Caco-2 (cell line): ENCODE results near the gene TAS2R41. TPM values are rescaled to one million over a fixed set of nuclear protein-coding genes. Genes with fewer than 3 reads are reported as not detected.

Experiments
- BruUV-seq: library from RNA; stranded (reverse); fragments of 400-500 nt; replicated peaks from 2 replicates; lab custom pipeline; 2021; lab: Mats Ljungman, UMichigan
- CTCF ChIA-PET: fragments of 300-600 bp; sonication (Branson Sonifier 250); formaldehyde crosslinking; loops from one replicate; lab custom pipeline; 2022; ENCODE audit warnings: antibody characterized with exemption; lab: Charles Lee
- POLR2A ChIA-PET: fragments of 300-600 bp; sonication (Branson Sonifier 250); formaldehyde crosslinking; loops from one replicate; lab custom pipeline; 2022; ENCODE audit warnings: antibody characterized with exemption; lab: Charles Lee
- DNase-seq, 2 experiments: peaks; one replicate each; pipeline versions ENCODE4 v3.0.0 to v3.0.0-alpha.2; 2020 to 2022
- H3K27me3 ChIP-seq: replicated peaks from 2 replicates; pipeline ENCODE4 v1.6.0; 2011; ENCODE audit warnings: low read length; ENCODE audit not compliant: control insufficient read depth, insufficient read depth
- H3K36me3 ChIP-seq: 2 replicates; pipeline ENCODE4 v1.5.1; 2011; ENCODE audit warnings: low read length; ENCODE audit not compliant: control insufficient read depth, insufficient read depth
- H3K4me1 ChIP-seq: fragments of 250-450 bp; sonication (Bioruptor Pico); 2 replicates; pipeline ENCODE4 v1.5.1; 2020; ENCODE audit warnings: mild to moderate bottlenecking
- H3K4me3 ChIP-seq: 2 replicates; pipeline ENCODE4 v1.5.1; 2011; ENCODE audit warnings: low read depth, mild to moderate bottlenecking, control low read depth, low read length
- H3K9me3 ChIP-seq: fragments of 250-450 bp; sonication (Bioruptor Pico); 2 replicates; pipeline ENCODE4 v1.5.1; 2020; ENCODE audit warnings: mild to moderate bottlenecking, moderate library complexity
- H3K27ac Mint-ChIP-seq: one replicate; pipeline ENCODE4 v1.8.0; 2022; ENCODE audit warnings: mixed read lengths; ENCODE audit not compliant: unreplicated experiment
- H3K27me3 Mint-ChIP-seq: one replicate; pipeline ENCODE4 v1.8.0; 2022; ENCODE audit warnings: mixed read lengths; ENCODE audit not compliant: insufficient read depth, unreplicated experiment
- H3K36me3 Mint-ChIP-seq: one replicate; pipeline ENCODE4 v1.8.0; 2022; ENCODE audit warnings: mild to moderate bottlenecking, mixed read lengths; ENCODE audit not compliant: insufficient read depth, unreplicated experiment
- H3K4me1 Mint-ChIP-seq: one replicate; pipeline ENCODE4 v1.8.0; 2022; ENCODE audit warnings: low read depth, mixed read lengths; ENCODE audit not compliant: unreplicated experiment
- H3K4me3 Mint-ChIP-seq: one replicate; pipeline ENCODE4 v1.8.0; 2022; ENCODE audit warnings: mild to moderate bottlenecking, moderate library complexity, mixed read lengths; ENCODE audit not compliant: unreplicated experiment
- H3K9me3 Mint-ChIP-seq: one replicate; pipeline ENCODE4 v1.8.0; 2022; ENCODE audit warnings: mixed read lengths; ENCODE audit not compliant: unreplicated experiment
- intact Hi-C: fragments of 100-400 bp; cut with micrococcal nuclease; formaldehyde crosslinking; loops from one replicate; pipeline ENCODE4 v1.10.0; 2022; ENCODE audit not compliant: unreplicated experiment
- total RNA-seq: library from RNA; stranded (reverse); gene quantifications from 2 replicates; pipeline ENCODE4 v1.2.3, GENCODE V29; 2022
- TF ChIP-seq, protein P1 (sequence below), 2 experiments: fragments of 200-600 bp in 1 of 2; IDR thresholded peaks; 1 replicate in 1 of 2; 2 replicates in 1 of 2; pipeline versions ENCODE4 v1.5.1 to v1.8.0; 2011 to 2022; ENCODE audit warnings: antibody characterized with exemption in 1 of 2, control low read depth in 1 of 2, inconsistent platforms in 1 of 2, low read depth in 1 of 2, low read length in 1 of 2, mild to moderate bottlenecking in 1 of 2, moderate library complexity in 1 of 2; ENCODE audit not compliant: insufficient read depth in 1 of 2, severe bottlenecking in 1 of 2, unreplicated experiment in 1 of 2

The TAS2R41 gene
- total RNA-seq, 1 experiment from 2014 or later = not detected

- H3K36me3 Mint-ChIP-seq = no peaks in the 10 kb centered on the region
- no peak overlapping the region for H3K27ac Mint-ChIP-seq
- H3K4me3 Mint-ChIP-seq = no peak overlapping the region
- H3K27me3 ChIP-seq = no peaks in the 10 kb centered on the region
- no peak for DNase-seq
- H3K9me3 ChIP-seq = no peaks in the 10 kb centered on the region
- no peaks in the 10 kb centered on the region for H3K27me3 Mint-ChIP-seq
- TF ChIP-seq, protein P1, sequence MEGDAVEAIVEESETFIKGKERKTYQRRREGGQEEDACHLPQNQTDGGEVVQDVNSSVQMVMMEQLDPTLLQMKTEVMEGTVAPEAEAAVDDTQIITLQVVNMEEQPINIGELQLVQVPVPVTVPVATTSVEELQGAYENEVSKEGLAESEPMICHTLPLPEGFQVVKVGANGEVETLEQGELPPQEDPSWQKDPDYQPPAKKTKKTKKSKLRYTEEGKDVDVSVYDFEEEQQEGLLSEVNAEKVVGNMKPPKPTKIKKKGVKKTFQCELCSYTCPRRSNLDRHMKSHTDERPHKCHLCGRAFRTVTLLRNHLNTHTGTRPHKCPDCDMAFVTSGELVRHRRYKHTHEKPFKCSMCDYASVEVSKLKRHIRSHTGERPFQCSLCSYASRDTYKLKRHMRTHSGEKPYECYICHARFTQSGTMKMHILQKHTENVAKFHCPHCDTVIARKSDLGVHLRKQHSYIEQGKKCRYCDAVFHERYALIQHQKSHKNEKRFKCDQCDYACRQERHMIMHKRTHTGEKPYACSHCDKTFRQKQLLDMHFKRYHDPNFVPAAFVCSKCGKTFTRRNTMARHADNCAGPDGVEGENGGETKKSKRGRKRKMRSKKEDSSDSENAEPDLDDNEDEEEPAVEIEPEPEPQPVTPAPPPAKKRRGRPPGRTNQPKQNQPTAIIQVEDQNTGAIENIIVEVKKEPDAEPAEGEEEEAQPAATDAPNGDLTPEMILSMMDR (IDR thresholded peaks at IDR 0.05; ENCODE audit: insufficient read depth in 1 of 2, low read depth in 1 of 2, low read length in 1 of 2, severe bottlenecking in 1 of 2, unreplicated experiment in 1 of 2) = no peak
- no peak overlapping the region for H3K4me3 ChIP-seq
- no TSS peak for BruUV-seq
- no peaks in the 10 kb centered on the region for H3K9me3 Mint-ChIP-seq
- intact Hi-C loops = no loop called here
- H3K4me1 ChIP-seq = 0 out of 2 replicates have a peak, but pooled peaks cover 9% of the 10 kb centered on the region
- ChIA-PET POLR2A (no interaction called here), CTCF (no interaction called here)
- no peaks in the 10 kb centered on the region for H3K36me3 ChIP-seq
- H3K4me1 Mint-ChIP-seq = no peaks in the 10 kb centered on the region
Observed at GRCh38 chr7:143451122-143451521, 26.6 kb upstream of the TAS2R41 start.

GRCh38 chr7:143451746-143452145 lies 25.9 kb upstream of the TAS2R41 start:
- Histone ChIP-seq H3K9me3 (no peaks in the 10 kb centered on the region), H3K4me3 (no peak overlapping the region), H3K27me3 (no peaks in the 10 kb centered on the region), H3K36me3 (no peaks in the 10 kb centered on the region), H3K4me1 (0 out of 2 replicates have a peak, but pooled peaks cover 9% of the 10 kb centered on the region)
- Mint-ChIP-seq H3K27ac (no peak overlapping the region), H3K27me3 (no peaks in the 10 kb centered on the region), H3K36me3 (no peaks in the 10 kb centered on the region), H3K4me3 (no peak overlapping the region), H3K9me3 (no peaks in the 10 kb centered on the region), H3K4me1 (no peaks in the 10 kb centered on the region)
- TF ChIP-seq, protein P1 (IDR thresholded peaks at IDR 0.05; ENCODE audit: insufficient read depth in 1 of 2, low read depth in 1 of 2, low read length in 1 of 2, severe bottlenecking in 1 of 2, unreplicated experiment in 1 of 2) = no peak
- CTCF ChIA-PET = no interaction called here
- no peak for DNase-seq
- no TSS peak for BruUV-seq
- POLR2A ChIA-PET = no interaction called here
- intact Hi-C loops = no loop called here

- Histone ChIP-seq H3K4me3 (no peak overlapping the region), H3K36me3 (no peaks in the 10 kb centered on the region), H3K4me1 (0 out of 2 replicates have a peak, but pooled peaks cover 9% of the 10 kb centered on the region), H3K27me3 (no peaks in the 10 kb centered on the region), H3K9me3 (no peaks in the 10 kb centered on the region)
- Mint-ChIP-seq H3K27ac (no peak overlapping the region), H3K4me1 (no peaks in the 10 kb centered on the region), H3K27me3 (no peaks in the 10 kb centered on the region), H3K9me3 (no peaks in the 10 kb centered on the region), H3K36me3 (no peaks in the 10 kb centered on the region), H3K4me3 (no peak overlapping the region)
- ChIA-PET CTCF (no interaction called here), POLR2A (no interaction called here)
- no peak for DNase-seq
- intact Hi-C loops = no loop called here
- TF ChIP-seq, protein P1 (IDR thresholded peaks at IDR 0.05; ENCODE audit: insufficient read depth in 1 of 2, low read depth in 1 of 2, low read length in 1 of 2, severe bottlenecking in 1 of 2, unreplicated experiment in 1 of 2) = no peak
- BruUV-seq = no TSS peak
Observed at GRCh38 chr7:143452495-143452894, 25.2 kb upstream of the TAS2R41 start.
